Loucy (cell line): ENCODE results near the gene FECH.
"Not testable (repeated sequence)": the region's sequence is repeated elsewhere in the genome, so short reads cannot be mapped to it uniquely, and the experiment has no call there.

Experiments used
- H2AFZ ChIP-seq: fragments of 200-600 bp; sonication (generic); 2 replicates; pipeline ENCODE4 v1.6.0; 2016; ENCODE audit warnings: antibody characterized with exemption, mild to moderate bottlenecking, low read length, moderate library complexity
- H3F3A ChIP-seq: fragments of 200-600 bp; 2 replicates; pipeline ENCODE4 v1.6.0; 2016; ENCODE audit warnings: antibody characterized with exemption, low read depth, mild to moderate bottlenecking
- H3K27me3 ChIP-seq: fragments of 200-600 bp; sonication (generic); 2 replicates; pipeline ENCODE4 v1.6.1; 2014; ENCODE audit warnings: low read length, mild to moderate bottlenecking; ENCODE audit not compliant: insufficient read depth, poor library complexity, severe bottlenecking
- H3K36me3 ChIP-seq: fragments of 200-600 bp; sonication (generic); 2 replicates; pipeline ENCODE4 v1.6.1; 2016; ENCODE audit warnings: low read length; ENCODE audit not compliant: insufficient read depth
- H3K4me1 ChIP-seq: fragments of 200-600 bp; sonication (generic); 2 replicates; pipeline ENCODE4 v1.5.1; 2014; ENCODE audit warnings: low read length, mild to moderate bottlenecking; ENCODE audit not compliant: insufficient read depth, poor library complexity, severe bottlenecking
- H3K4me2 ChIP-seq: fragments of 200-600 bp; sonication (generic); 2 replicates; pipeline ENCODE4 v1.6.0; 2014; ENCODE audit warnings: antibody characterized with exemption, low read length, low read depth, mild to moderate bottlenecking; ENCODE audit not compliant: poor library complexity, severe bottlenecking
- H3K4me3 ChIP-seq: fragments of 200-600 bp; sonication (generic); 2 replicates; pipeline ENCODE4 v1.5.1; 2014; ENCODE audit warnings: low read length, mild to moderate bottlenecking, mixed read lengths; ENCODE audit not compliant: poor library complexity, severe bottlenecking
- H3K79me2 ChIP-seq: fragments of 200-600 bp; sonication (generic); 2 replicates; pipeline ENCODE4 v1.6.1; 2014; ENCODE audit warnings: low read length; ENCODE audit not compliant: insufficient read depth
- H3K9ac ChIP-seq: fragments of 200-600 bp; sonication (generic); 2 replicates; pipeline ENCODE4 v1.6.0; 2014; ENCODE audit warnings: mild to moderate bottlenecking, low read depth, low read length, moderate library complexity; ENCODE audit not compliant: poor library complexity, severe bottlenecking
- H3K9me2 ChIP-seq: fragments of 200-600 bp; sonication (generic); replicated peaks from 2 replicates; pipeline ENCODE4 v1.6.1; 2016; ENCODE audit warnings: low read depth, low read length, mixed read lengths
- H3K9me3 ChIP-seq: fragments of 200-600 bp; sonication (generic); 2 replicates; pipeline ENCODE4 v1.6.1; 2014; ENCODE audit warnings: mild to moderate bottlenecking, antibody characterized with exemption, low read length, low read depth; ENCODE audit not compliant: insufficient read depth
- H4K20me1 ChIP-seq: fragments of 200-600 bp; sonication (generic); 2 replicates; pipeline ENCODE4 v1.6.0; 2014; ENCODE audit warnings: antibody characterized with exemption, low read length, mild to moderate bottlenecking; ENCODE audit not compliant: insufficient read depth, poor library complexity, severe bottlenecking
- EZH2phosphoT487 ChIP-seq: fragments of 200-600 bp; IDR thresholded peaks from 2 replicates; pipeline ENCODE4 v1.6.1; 2018; ENCODE audit warnings: antibody characterized with exemption, mild to moderate bottlenecking, moderate library complexity, borderline replicate concordance
- TF ChIP-seq, protein P1 (sequence below): fragments of 200-600 bp; sonication (generic); conservative IDR thresholded peaks from 2 replicates; pipeline ENCODE4 v1.5.1; 2014; ENCODE audit warnings: mild to moderate bottlenecking, antibody characterized with exemption, low read length

Gene FECH

DNA sequence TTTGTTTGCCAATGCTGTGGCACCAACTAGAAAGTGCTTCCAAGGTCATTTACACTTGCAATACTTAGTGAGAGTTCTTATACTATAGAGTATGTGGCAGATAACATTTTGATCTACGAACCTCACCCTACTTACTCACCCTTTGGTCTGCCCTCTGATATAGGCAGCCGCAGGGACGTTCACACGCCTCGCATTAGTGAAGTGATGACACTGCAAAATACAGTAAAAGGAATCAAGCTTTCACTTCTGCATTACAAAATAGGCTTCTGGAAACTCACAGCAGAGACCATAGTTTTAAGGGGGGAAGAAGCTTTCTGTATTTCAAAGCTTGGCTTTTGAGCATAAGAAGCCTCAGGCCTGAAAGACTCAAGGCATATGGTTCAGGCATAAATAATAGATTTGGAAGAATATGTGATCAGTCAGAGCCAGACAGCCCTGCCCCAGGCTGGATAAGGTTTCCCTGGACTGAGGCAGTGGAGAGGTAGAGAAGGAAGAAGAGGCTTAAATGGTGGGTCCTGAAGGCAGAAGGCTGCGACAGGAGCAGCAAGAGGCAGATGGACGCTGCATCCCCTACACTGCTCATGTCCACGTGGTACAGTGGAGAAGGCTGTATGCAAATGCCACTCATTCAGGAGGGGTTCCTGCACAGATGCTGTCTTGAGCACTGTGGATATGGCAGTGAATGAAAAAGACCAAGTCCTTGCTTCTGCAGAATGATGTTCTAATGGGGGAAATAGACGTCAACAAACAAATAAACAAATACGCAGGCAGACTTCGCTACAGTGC lies 63.1 kb downstream of the FECH start:
- H3K4me3 ChIP-seq = no peak overlapping the region
- no peaks in the 10 kb centered on the region for H3K27me3 ChIP-seq
- no peak overlapping the region for H3K4me2 ChIP-seq
- TF ChIP-seq EZH2phosphoT487 = no peak
- TF ChIP-seq, protein P1, sequence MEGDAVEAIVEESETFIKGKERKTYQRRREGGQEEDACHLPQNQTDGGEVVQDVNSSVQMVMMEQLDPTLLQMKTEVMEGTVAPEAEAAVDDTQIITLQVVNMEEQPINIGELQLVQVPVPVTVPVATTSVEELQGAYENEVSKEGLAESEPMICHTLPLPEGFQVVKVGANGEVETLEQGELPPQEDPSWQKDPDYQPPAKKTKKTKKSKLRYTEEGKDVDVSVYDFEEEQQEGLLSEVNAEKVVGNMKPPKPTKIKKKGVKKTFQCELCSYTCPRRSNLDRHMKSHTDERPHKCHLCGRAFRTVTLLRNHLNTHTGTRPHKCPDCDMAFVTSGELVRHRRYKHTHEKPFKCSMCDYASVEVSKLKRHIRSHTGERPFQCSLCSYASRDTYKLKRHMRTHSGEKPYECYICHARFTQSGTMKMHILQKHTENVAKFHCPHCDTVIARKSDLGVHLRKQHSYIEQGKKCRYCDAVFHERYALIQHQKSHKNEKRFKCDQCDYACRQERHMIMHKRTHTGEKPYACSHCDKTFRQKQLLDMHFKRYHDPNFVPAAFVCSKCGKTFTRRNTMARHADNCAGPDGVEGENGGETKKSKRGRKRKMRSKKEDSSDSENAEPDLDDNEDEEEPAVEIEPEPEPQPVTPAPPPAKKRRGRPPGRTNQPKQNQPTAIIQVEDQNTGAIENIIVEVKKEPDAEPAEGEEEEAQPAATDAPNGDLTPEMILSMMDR = no peak
- no peaks in the 10 kb centered on the region for H3K36me3 ChIP-seq
- no peaks in the 10 kb centered on the region for H3F3A ChIP-seq
- no peak overlapping the region for H3K9ac ChIP-seq
- H3K79me2 ChIP-seq = no peaks in the 10 kb centered on the region
- H2AFZ ChIP-seq = no peak overlapping the region
- H3K4me1 ChIP-seq = no peaks in the 10 kb centered on the region
- H4K20me1 ChIP-seq = no peaks in the 10 kb centered on the region
- no peaks in the 10 kb centered on the region for H3K9me3 ChIP-seq
- H3K9me2 ChIP-seq = no peaks in the 10 kb centered on the region

DNA sequence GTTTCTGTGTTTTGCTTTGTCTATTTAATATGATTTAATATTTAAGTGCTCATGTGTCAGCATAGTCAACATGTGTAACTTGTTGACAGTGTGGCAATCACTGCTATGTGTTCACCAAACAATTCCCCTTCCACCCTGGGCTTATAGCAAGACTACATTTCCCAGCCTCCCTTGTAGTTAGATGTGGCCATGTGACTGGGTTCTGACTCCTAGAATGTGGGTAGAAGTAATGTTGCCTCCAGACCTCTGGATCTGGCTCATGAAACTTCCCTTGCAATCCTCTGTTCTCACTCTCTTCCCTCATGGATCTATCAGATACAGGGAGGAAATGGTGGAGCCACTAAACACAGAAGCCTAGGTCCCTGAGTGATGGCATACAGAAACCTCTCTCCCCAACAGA lies 64.2 kb downstream of the FECH start:
- not testable (repeated sequence) for H3F3A ChIP-seq, H3K36me3 ChIP-seq, H3K4me3 ChIP-seq, H3K9ac ChIP-seq, H3K4me1 ChIP-seq, H3K9me3 ChIP-seq, H3K27me3 ChIP-seq, H3K4me2 ChIP-seq, H4K20me1 ChIP-seq, H2AFZ ChIP-seq, H3K79me2 ChIP-seq, H3K9me2 ChIP-seq

DNA sequence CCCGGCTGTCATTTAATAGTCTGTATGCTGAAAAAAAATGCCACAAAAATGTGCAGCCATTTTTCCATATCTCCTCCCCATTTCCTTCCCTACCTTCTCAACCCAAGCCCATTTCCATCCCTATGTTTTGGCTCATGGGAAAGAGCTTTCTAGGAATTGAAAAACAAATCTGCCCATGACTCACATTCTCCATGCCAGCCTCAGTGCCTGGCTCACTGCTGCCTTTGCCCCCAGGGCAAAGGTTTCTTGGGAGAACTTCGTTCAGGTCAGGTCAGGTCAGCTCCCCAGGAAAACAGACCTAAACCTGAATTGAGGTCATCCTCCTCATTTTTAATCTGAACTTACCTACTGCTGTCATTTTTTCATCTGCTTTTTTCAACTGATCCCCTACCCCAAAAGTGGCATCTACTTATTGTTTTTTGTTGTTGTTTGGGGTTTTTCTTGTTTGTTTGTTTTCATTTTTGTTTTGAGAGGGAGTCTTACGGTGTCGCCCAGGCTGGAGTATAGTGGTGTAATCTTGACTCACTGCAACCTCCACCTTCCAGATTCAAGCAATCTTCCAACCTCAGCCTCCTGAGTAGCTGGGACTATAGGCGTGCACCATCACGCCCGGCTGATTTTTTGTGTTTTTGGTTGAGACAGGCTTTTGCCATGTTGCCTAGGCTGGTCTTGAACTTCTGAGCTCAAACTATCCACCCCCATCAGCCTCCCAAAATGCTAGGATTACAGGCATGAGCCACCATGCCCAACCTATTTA lies 66.7 kb downstream of the FECH start:
- Histone ChIP-seq H3K9me3 (no peaks in the 10 kb centered on the region), H2AFZ (no peak overlapping the region), H3K27me3 (no peaks in the 10 kb centered on the region), H3K4me3 (no peak overlapping the region), H3K79me2 (no peaks in the 10 kb centered on the region), H4K20me1 (no peaks in the 10 kb centered on the region), H3F3A (no peaks in the 10 kb centered on the region), H3K4me2 (no peak overlapping the region), H3K9ac (no peak overlapping the region), H3K36me3 (no peaks in the 10 kb centered on the region), H3K9me2 (no peaks in the 10 kb centered on the region), H3K4me1 (no peaks in the 10 kb centered on the region)
- TF ChIP-seq, protein P1 = no peak
- no peak for TF ChIP-seq EZH2phosphoT487
